Sigmoid colon (tissue), 4 donors: ENCODE data around the gene ST6GALNAC1.

Experiments
- POLR2A ChIP-seq, 2 donors: fragments of 450-650 bp; IDR thresholded peaks; one replicate each; pipeline ENCODE4 v1.6.1; 2016; ENCODE audit warnings: antibody characterized with exemption in 2 of 2, mild to moderate bottlenecking in 2 of 2, moderate library complexity in 2 of 2
- POLR2AphosphoS5 ChIP-seq, 4 donors: sonication (generic); formaldehyde crosslinking; IDR thresholded peaks; one replicate each; pipeline ENCODE4 v1.6.1; 2017; ENCODE audit warnings: antibody characterized with exemption in 4 of 4
- TF ChIP-seq, protein P1 (sequence below), 4 experiments: fragments of 450-650 bp in 3 of 4; fragments of 200-600 bp in 1 of 4; IDR thresholded peaks; one replicate each; pipeline ENCODE4 v1.5.1; 2016 to 2019; ENCODE audit warnings: antibody characterized with exemption in 4 of 4, mild to moderate bottlenecking in 3 of 4, moderate library complexity in 2 of 4

DNA sequence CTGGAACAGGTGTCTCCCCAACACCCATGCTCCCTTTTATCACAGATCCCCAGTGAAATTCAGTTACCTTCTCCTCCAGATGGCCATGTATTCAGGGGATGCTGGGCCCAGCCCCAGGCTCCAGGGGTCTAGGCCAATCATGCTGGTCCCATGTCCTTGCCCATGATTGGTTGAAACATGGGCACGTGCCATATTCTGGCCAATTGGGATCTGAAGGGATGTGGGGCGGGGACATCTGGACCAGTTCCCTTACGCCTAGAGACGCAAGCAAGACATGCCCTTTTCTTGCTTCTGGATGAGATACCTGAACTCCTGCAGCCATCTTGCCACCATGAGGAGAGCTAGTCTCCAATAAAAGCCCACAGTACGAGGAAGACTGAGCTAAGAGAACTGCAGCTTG is 31.0 kb upstream of the ST6GALNAC1 start:
- TF ChIP-seq, protein P1, sequence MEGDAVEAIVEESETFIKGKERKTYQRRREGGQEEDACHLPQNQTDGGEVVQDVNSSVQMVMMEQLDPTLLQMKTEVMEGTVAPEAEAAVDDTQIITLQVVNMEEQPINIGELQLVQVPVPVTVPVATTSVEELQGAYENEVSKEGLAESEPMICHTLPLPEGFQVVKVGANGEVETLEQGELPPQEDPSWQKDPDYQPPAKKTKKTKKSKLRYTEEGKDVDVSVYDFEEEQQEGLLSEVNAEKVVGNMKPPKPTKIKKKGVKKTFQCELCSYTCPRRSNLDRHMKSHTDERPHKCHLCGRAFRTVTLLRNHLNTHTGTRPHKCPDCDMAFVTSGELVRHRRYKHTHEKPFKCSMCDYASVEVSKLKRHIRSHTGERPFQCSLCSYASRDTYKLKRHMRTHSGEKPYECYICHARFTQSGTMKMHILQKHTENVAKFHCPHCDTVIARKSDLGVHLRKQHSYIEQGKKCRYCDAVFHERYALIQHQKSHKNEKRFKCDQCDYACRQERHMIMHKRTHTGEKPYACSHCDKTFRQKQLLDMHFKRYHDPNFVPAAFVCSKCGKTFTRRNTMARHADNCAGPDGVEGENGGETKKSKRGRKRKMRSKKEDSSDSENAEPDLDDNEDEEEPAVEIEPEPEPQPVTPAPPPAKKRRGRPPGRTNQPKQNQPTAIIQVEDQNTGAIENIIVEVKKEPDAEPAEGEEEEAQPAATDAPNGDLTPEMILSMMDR (IDR thresholded peaks at IDR 0.05), result no peak
- TF ChIP-seq POLR2AphosphoS5 (IDR thresholded peaks at IDR 0.05) (no peak), POLR2A (IDR thresholded peaks at IDR 0.05) (no peak)
